Naive thymus-derived CD4-positive, alpha-beta T cell (primary cell): ENCODE data around the gene MLST8. TPM values are rescaled to one million over a fixed set of nuclear protein-coding genes. Genes with fewer than 3 reads are reported as not detected.

Experiments used
- ATAC-seq: fragments of 150-1000 bp; cut with Tn5 transposase; 2 replicates; pipeline ENCODE4 v1.10.0; 2021; ENCODE audit warnings: mild to moderate bottlenecking, moderate library complexity
- CTCF ChIA-PET: fragments of 350-600 bp; sonication (Branson Sonifier 250); formaldehyde crosslinking; loops from one replicate; lab custom pipeline; 2021; ENCODE audit warnings: antibody characterized with exemption; lab: Charles Lee
- POLR2A ChIA-PET: fragments of 350-600 bp; sonication (Branson Sonifier 250); formaldehyde crosslinking; loops from one replicate; lab custom pipeline; 2021; ENCODE audit warnings: antibody characterized with exemption, inconsistent platforms; lab: Charles Lee
- DNase-seq, 9 donors: peaks; one replicate each; pipeline versions ENCODE4 v3.0.0 to v3.0.0-alpha.2; 2020 to 2022; ENCODE audit warnings: mixed read lengths in 1 of 9
- H3K27ac ChIP-seq: one replicate; pipeline ENCODE4 v1.7.0; 2013; ENCODE audit warnings: mild to moderate bottlenecking, low read depth, low read length, moderate library complexity
- H3K27me3 ChIP-seq, 2 donors: one replicate each; pipeline ENCODE4 v1.7.0; 2013; ENCODE audit warnings: low read length in 2 of 2, mild to moderate bottlenecking in 2 of 2, moderate library complexity in 2 of 2; ENCODE audit not compliant: control insufficient read depth in 2 of 2, insufficient read depth in 2 of 2
- H3K36me3 ChIP-seq, 3 experiments: 1 replicate in 2 of 3; 2 replicates in 1 of 3; pipeline ENCODE4 v1.7.0; 2013; ENCODE audit warnings: low read length in 3 of 3, mild to moderate bottlenecking in 3 of 3, moderate library complexity in 1 of 3; ENCODE audit not compliant: insufficient read depth in 3 of 3, control insufficient read depth in 2 of 3
- H3K4me1 ChIP-seq, 2 donors: one replicate each; pipeline ENCODE4 v1.7.0; 2013; ENCODE audit warnings: low read length in 2 of 2, mild to moderate bottlenecking in 2 of 2, moderate library complexity in 1 of 2; ENCODE audit not compliant: control insufficient read depth in 2 of 2, insufficient read depth in 2 of 2
- H3K4me3 ChIP-seq: 2 replicates; pipeline ENCODE4 v1.7.0; 2013; ENCODE audit warnings: mild to moderate bottlenecking, low read length
- H3K9me3 ChIP-seq, 3 experiments: 1 replicate in 2 of 3; 2 replicates in 1 of 3; pipeline ENCODE4 v1.7.0; 2013; ENCODE audit warnings: low read length in 3 of 3; ENCODE audit not compliant: control insufficient read depth in 2 of 3
- H3K27ac Mint-ChIP-seq, 9 donors: one replicate each; pipeline ENCODE4 v1.8.0; 2020 to 2022; ENCODE audit warnings: mixed read lengths in 9 of 9, mild to moderate bottlenecking in 8 of 9, moderate library complexity in 5 of 9, inconsistent platforms in 2 of 9
- H3K27me3 Mint-ChIP-seq, 5 donors: one replicate each; pipeline ENCODE4 v1.8.0; 2021 to 2022; ENCODE audit warnings: mixed read lengths in 5 of 5, mild to moderate bottlenecking in 1 of 5
- H3K36me3 Mint-ChIP-seq, 5 donors: one replicate each; pipeline ENCODE4 v1.8.0; 2020 to 2022; ENCODE audit warnings: mixed read lengths in 5 of 5, mild to moderate bottlenecking in 3 of 5, inconsistent platforms in 1 of 5
- H3K4me1 Mint-ChIP-seq, 7 donors: one replicate each; pipeline ENCODE4 v1.8.0; 2020 to 2022; ENCODE audit warnings: mixed read lengths in 7 of 7, mild to moderate bottlenecking in 3 of 7, inconsistent platforms in 1 of 7
- H3K4me3 Mint-ChIP-seq, 10 donors: one replicate each; pipeline ENCODE4 v1.8.0; 2020 to 2022; ENCODE audit warnings: mild to moderate bottlenecking in 10 of 10, mixed read lengths in 10 of 10, moderate library complexity in 6 of 10, inconsistent platforms in 2 of 10
- H3K9me3 Mint-ChIP-seq, 11 donors: one replicate each; pipeline ENCODE4 v1.8.0; 2020 to 2022; ENCODE audit warnings: mixed read lengths in 11 of 11, mild to moderate bottlenecking in 4 of 11, inconsistent platforms in 1 of 11, moderate library complexity in 1 of 11
- intact Hi-C, 2 donors: fragments of 100-400 bp; cut with micrococcal nuclease; formaldehyde crosslinking; loops; one replicate each; pipeline ENCODE4 v1.15.1; 2023
- polyA plus RNA-seq, 2 donors: library from polyadenylated mRNA; unstranded; fragments of 300-500 nt; fragmentation: Illumina TruSeq; gene quantifications; one replicate each; pipeline ENCODE4 v1.2.3, GENCODE V29; 2021
- total RNA-seq, 6 experiments: library from RNA in 5 of 6; stranded (reverse) in 5 of 6; gene quantifications; 1 replicate in 5 of 6; 2 replicates in 1 of 6; pipeline ENCODE4 v1.2.3 and lab custom pipeline; 2021 to 2026

Gene MLST8
- total RNA-seq (10 to 100 TPM; 25.1 to 41.2 (median 35.5) TPM), polyA plus RNA-seq (10 to 100 TPM; 20.7 to 36.4 TPM), total RNA-seq (lab: John Stamatoyannopoulos, UW) (21.8 reads per million, percentile 52 among the genes with 10 or more reads in this experiment)

GRCh38 chr16:2205104-2205966 lies at the start of gene MLST8:
TSS of gene MLST8 (plus strand) at chr16:2205454. CDS start at chr16:2206086, 632 bp downstream.
- peaks cover 0 to 3% (median 0%) of the 10 kb centered on the region in 11 donors for H3K9me3 Mint-ChIP-seq
- peak within 1 kb of the TSS; percentile 70 to 91 (median 86) for H3K27ac Mint-ChIP-seq
- H3K27me3 Mint-ChIP-seq, result peaks cover 0 to 11% (median 0%) of the 10 kb centered on the region in 5 donors
- Histone ChIP-seq H3K9me3 (no peaks in the 10 kb centered on the region), H3K36me3 (peaks cover 0 to 37% (median 9%) of the 10 kb centered on the region in 3 experiments), H3K27me3 (no peaks in the 10 kb centered on the region), H3K4me1 (peaks cover 11 to 13% of the 10 kb centered on the region in 2 donors), H3K4me3 (peak within 1 kb of the TSS; percentile 93), H3K27ac (peak within 1 kb of the TSS; percentile 97)
- POLR2A ChIA-PET, result interaction anchor here (0.7 to 3.7 kb wide), 16 partner anchors 10 to 1823 kb away, joined by 3 to 50 read pairs (median 4); partner anchors contain the start of genes AMDHD2, CCNF, E4F1 and ECI1
- peaks cover 0 to 11% (median 6%) of the 10 kb centered on the region in 5 donors for H3K36me3 Mint-ChIP-seq
- CTCF ChIA-PET, result interaction anchor here (1.2 kb wide), 1 partner anchor 11 kb away, joined by 3 read pairs; no protein-coding TSS in a partner anchor
- intact Hi-C loops, result loop anchor here (1.0 to 10.0 kb wide), 12 partner anchors 10 to 515 kb away; partner anchors contain the start of genes E4F1 (in 2 of the 2), RNPS1 (in 2 of the 2), TRAF7 (in 2 of the 2) and CCNF (in 1 of the 2)
- DNase-seq (peak; percentile 88 to 100 (median 98)), ATAC-seq (peak; percentile 97)
- H3K4me3 Mint-ChIP-seq, result peak within 1 kb of the TSS; percentile 80 to 95 (median 88)
- H3K4me1 Mint-ChIP-seq, result peaks cover 7 to 29% (median 21%) of the 10 kb centered on the region in 7 donors

DNA sequence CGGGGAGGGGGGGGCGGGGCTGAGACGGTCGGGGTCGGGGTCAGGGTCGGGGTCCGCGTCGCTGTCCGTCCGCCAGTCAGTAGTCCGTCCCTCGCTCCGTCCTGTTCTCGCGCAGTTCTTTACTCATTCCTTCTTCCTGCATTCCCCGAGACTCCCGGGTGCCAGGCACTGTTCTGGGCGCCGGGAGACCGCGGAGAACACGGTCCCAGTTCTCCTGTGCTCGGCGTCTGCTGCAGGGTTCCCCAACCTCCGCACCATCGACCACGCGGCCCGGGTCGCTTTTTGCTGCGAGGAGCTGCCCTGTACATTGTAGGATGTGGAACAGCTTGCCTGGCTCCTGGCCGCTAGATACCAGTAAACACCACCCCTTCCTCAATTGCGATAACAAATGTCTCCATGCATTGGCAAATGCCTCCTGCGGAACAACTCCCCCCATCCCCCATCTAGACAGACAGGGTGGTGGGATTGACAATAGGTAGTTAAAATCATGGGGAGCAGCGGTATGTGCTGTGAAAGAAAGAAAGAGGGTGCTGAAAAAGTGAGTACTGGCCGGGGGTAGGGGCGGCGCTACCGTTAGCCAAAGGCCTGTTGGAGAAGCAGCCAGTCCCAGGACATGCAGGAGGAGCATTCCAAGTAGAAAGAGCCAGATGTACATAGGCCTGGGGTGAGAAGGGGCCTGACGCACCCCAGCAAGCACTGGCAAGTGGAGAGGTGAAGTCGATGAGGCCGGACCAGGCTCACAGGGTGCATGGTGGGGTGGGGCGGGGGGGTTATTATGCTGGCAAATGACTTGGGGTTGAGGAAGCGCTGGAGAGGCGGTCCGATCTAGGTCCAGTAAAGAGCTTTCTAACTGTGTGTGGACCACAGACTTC lies 49.0 kb upstream of the MLST8 start:
- peak overlapping the region; percentile 78 to 95 (median 91) for H3K27ac Mint-ChIP-seq
- peaks cover 21 to 44% of the 10 kb centered on the region in 2 donors for H3K4me1 ChIP-seq
- POLR2A ChIA-PET, result interaction anchor here (0.6 to 4.3 kb wide), 42 partner anchors 10 to 1923 kb away, joined by 3 to 44 read pairs (median 6); partner anchors contain the start of genes ATP6V0C, E4F1, ECI1 and FAHD1
- H3K36me3 Mint-ChIP-seq, result peaks cover 0 to 19% (median 0%) of the 10 kb centered on the region in 5 donors
- CTCF ChIA-PET, result interaction anchor here (0.8 to 3.7 kb wide), 3 partner anchors 16 to 164 kb away, joined by 3 to 30 read pairs (median 3); no protein-coding TSS in a partner anchor
- intact Hi-C loops, result loop anchor here (1.0 to 10.0 kb wide), 18 partner anchors 20 to 849 kb away; partner anchors contain the start of genes E4F1 (in 2 of the 2), MLST8 (in 2 of the 2), NUBP2 (in 2 of the 2) and RNPS1 (in 2 of the 2)
- H3K4me3 Mint-ChIP-seq, result peak overlapping the region; percentile 85 to 99 (median 94)
- peaks cover 0 to 9% (median 0%) of the 10 kb centered on the region in 3 experiments for H3K36me3 ChIP-seq
- no peaks in the 10 kb centered on the region for H3K27me3 ChIP-seq
- H3K9me3 Mint-ChIP-seq, result no peaks in the 10 kb centered on the region
- H3K4me1 Mint-ChIP-seq, result peaks cover 20 to 57% (median 42%) of the 10 kb centered on the region in 7 donors
- H3K27ac ChIP-seq, result peak overlapping the region; percentile 65
- peak overlapping the region; percentile 74 for H3K4me3 ChIP-seq
- H3K9me3 ChIP-seq, result no peaks in the 10 kb centered on the region
- ATAC-seq (no peak), DNase-seq (no peak)
- H3K27me3 Mint-ChIP-seq, result no peaks in the 10 kb centered on the region

DNA sequence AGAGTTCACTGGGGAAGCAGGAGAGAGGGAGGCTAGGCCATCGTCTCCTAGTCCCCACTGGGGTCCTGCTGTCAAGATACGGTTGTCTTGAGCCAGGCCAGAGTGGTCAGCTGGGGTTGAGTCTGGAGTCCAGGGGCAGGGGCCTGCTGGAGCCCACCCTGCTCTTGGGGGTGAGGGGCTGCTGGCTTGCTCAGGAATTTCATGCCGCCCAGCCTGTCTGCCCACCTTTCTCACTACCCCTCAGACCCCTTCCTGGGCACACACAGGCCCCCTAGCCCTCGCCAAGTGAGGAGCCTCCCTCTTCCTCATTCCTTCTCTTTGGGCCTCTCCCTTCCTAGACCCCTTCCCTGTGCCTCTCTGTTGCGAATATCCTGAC lies 48.4 kb upstream of the MLST8 start:
- H3K4me1 Mint-ChIP-seq, result peaks cover 20 to 53% (median 40%) of the 10 kb centered on the region in 7 donors
- no peak for ATAC-seq
- no peaks in the 10 kb centered on the region for H3K9me3 ChIP-seq
- POLR2A ChIA-PET, result interaction anchor here (0.8 to 4.3 kb wide), 2 partner anchors 185 to 192 kb away, joined by 3 to 44 read pairs; partner anchors contain the start of genes RNF151, RPS2 and TBL3
- peak overlapping the region in 7 of 9 donors; percentile 47 to 95 (median 81) for H3K27ac Mint-ChIP-seq
- no peak overlapping the region for H3K4me3 ChIP-seq
- DNase-seq, result no peak
- peaks cover 0 to 17% (median 0%) of the 10 kb centered on the region in 5 donors for H3K36me3 Mint-ChIP-seq
- CTCF ChIA-PET, result interaction anchor here (1.2 kb wide), 1 partner anchor 16 kb away, joined by 3 read pairs; no protein-coding TSS in a partner anchor
- no peaks in the 10 kb centered on the region for H3K27me3 Mint-ChIP-seq
- H3K4me1 ChIP-seq, result peaks cover 21 to 44% of the 10 kb centered on the region in 2 donors
- H3K27me3 ChIP-seq, result no peaks in the 10 kb centered on the region
- peak overlapping the region; percentile 85 to 99 (median 94) for H3K4me3 Mint-ChIP-seq
- H3K27ac ChIP-seq, result no peak overlapping the region
- intact Hi-C loops, result loop anchor here (5.0 to 10.0 kb wide), 10 partner anchors 50 to 850 kb away; partner anchors contain the start of genes NUBP2 (in 2 of the 2), SPSB3 (in 2 of the 2), CCNF (in 1 of the 2) and E4F1 (in 1 of the 2)
- no peaks in the 10 kb centered on the region for H3K9me3 Mint-ChIP-seq
- peaks cover 0 to 3% (median 0%) of the 10 kb centered on the region in 3 experiments for H3K36me3 ChIP-seq

DNA sequence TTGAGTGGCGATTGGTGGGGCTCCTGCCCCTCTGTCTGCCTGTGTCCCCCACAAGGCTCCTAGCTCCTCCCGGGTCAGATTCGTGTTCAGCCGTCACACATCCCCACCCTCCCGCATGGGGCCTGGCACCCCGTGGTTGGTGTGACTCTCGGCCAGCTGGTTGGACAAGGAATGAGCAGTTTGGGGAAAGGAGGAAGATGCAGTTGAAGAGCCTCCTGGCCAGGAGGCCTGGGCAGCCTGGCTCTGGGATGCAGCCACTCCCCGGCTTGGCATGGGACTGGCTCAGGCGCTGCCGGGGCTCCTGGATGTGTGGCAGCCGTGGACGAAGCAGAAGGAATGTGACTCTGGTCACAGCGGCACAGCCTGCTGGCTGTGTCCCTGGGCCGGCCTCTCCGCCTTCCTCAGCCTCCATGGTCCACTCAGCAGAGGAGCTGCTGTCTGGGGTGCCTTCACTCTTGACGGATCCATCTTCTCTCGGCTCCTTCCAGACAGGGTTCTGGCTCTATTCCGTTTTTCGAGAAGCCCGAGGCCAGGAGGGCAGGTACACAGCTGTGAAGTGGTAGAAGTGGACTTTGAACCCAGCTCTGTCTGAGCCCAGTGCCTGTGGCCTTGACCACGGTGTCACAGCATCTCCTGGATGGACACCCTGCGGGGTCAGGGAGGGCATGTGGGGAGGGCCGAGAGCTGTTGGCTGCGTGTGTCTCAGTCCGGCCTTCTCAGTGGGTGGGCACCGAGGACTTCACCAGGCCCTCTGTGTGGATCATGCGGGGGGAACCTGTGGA lies 47.6 kb upstream of the MLST8 start:
- Mint-ChIP-seq H3K27ac (peak overlapping the region in 5 of 9 donors; percentile 10 to 86 (median 47)), H3K27me3 (no peaks in the 10 kb centered on the region), H3K4me1 (peaks cover 20 to 53% (median 39%) of the 10 kb centered on the region in 7 donors), H3K4me3 (peak overlapping the region in 9 of 10 donors; percentile 68 to 99 (median 93)), H3K36me3 (peaks cover 0 to 20% (median 0%) of the 10 kb centered on the region in 5 donors), H3K9me3 (no peaks in the 10 kb centered on the region)
- H3K36me3 ChIP-seq, result no peaks in the 10 kb centered on the region
- H3K27ac ChIP-seq, result no peak overlapping the region
- no peaks in the 10 kb centered on the region for H3K27me3 ChIP-seq
- DNase-seq, result no peak
- ChIA-PET POLR2A (no interaction called here), CTCF (interaction anchor here (1.2 kb wide), 1 partner anchor 17 kb away, joined by 3 read pairs; no protein-coding TSS in a partner anchor)
- H3K4me1 ChIP-seq, result peaks cover 16 to 39% of the 10 kb centered on the region in 2 donors
- intact Hi-C loops, result loop anchor here (5.0 to 10.0 kb wide), 10 partner anchors 50 to 850 kb away; partner anchors contain the start of genes NUBP2 (in 2 of the 2), SPSB3 (in 2 of the 2), CCNF (in 1 of the 2) and E4F1 (in 1 of the 2)
- no peak overlapping the region for H3K4me3 ChIP-seq
- no peaks in the 10 kb centered on the region for H3K9me3 ChIP-seq
- ATAC-seq, result no peak

DNA sequence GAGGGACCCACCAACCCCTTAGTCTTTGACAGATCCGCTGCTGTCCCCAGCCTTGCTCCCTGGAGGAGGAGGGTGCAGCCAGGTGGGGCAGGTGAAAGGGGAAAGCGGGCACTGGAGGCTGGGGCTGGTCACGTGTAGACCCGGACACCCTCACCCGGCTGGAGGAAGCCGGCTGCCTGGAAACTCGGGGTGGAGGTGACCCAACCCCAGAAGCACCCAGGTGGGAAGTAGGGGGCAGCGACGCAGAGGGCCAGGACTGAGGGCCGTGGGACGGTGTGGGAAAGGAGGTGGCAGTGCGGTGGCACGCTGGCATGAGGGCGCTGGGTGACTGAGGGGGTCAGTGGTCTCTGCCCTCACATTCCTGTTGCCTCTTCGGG lies 47.0 kb upstream of the MLST8 start:
- peaks cover 20 to 47% (median 36%) of the 10 kb centered on the region in 7 donors for H3K4me1 Mint-ChIP-seq
- CTCF ChIA-PET, result interaction anchor here (1.2 kb wide), 1 partner anchor 18 kb away, joined by 3 read pairs; no protein-coding TSS in a partner anchor
- Histone ChIP-seq H3K36me3 (no peaks in the 10 kb centered on the region), H3K27me3 (no peaks in the 10 kb centered on the region), H3K9me3 (no peaks in the 10 kb centered on the region), H3K27ac (no peak overlapping the region), H3K4me1 (peaks cover 10 to 33% of the 10 kb centered on the region in 2 donors), H3K4me3 (no peak overlapping the region)
- H3K9me3 Mint-ChIP-seq, result no peaks in the 10 kb centered on the region
- intact Hi-C loops, result loop anchor here (5.0 to 10.0 kb wide), 10 partner anchors 49 to 851 kb away; partner anchors contain the start of genes NUBP2 (in 2 of the 2), SPSB3 (in 2 of the 2), CCNF (in 1 of the 2) and E4F1 (in 1 of the 2)
- no peaks in the 10 kb centered on the region for H3K27me3 Mint-ChIP-seq
- ATAC-seq, result no peak
- H3K4me3 Mint-ChIP-seq, result peak overlapping the region in 1 of 10 donors; percentile 99
- POLR2A ChIA-PET, result no interaction called here
- peaks cover 0 to 21% (median 0%) of the 10 kb centered on the region in 5 donors for H3K36me3 Mint-ChIP-seq
- no peak for DNase-seq
- no peak overlapping the region for H3K27ac Mint-ChIP-seq
